NB4 (cell line): Measurements from ENCODE around the gene ZBTB8OS.
"Not testable (repeated sequence)": the region's sequence is repeated elsewhere in the genome, so short reads cannot be mapped to it uniquely, and the experiment has no call there.

ENCODE experiments used
- CTCF ChIP-seq: IDR thresholded peaks from one replicate; pipeline ENCODE4 v1.5.1; 2012; ENCODE audit warnings: low read depth, low read length
- POLR2A ChIP-seq: IDR thresholded peaks from 2 replicates; pipeline ENCODE4 v1.6.1; 2011; ENCODE audit warnings: mild to moderate bottlenecking; ENCODE audit not compliant: insufficient read length; ENCODE audit errors: extremely low read depth

- TF ChIP-seq CTCF, POLR2A: not testable (repeated sequence)
These were observed 8.0 kb downstream of the ZBTB8OS start for GRCh38 chr1:32642292-32642827.
